Testis (tissue), 3 donors: Measurements from ENCODE around the gene GRIK4. TPM values are rescaled to one million over a fixed set of nuclear protein-coding genes. Genes with fewer than 3 reads are reported as not detected.

Experiments used
- DNase-seq: peaks from one replicate; pipeline ENCODE4 v3.0.0-alpha.2; 2019
- H3K27ac ChIP-seq, 2 donors: fragments of 200-600 bp; sonication (generic); one replicate each; pipeline ENCODE4 v1.5.1; 2019
- H3K27me3 ChIP-seq: fragments of 200-600 bp; sonication (generic); one replicate; pipeline ENCODE4 v1.5.1; 2019
- H3K36me3 ChIP-seq: fragments of 200-600 bp; sonication (generic); one replicate; pipeline ENCODE4 v1.5.1; 2017; ENCODE audit warnings: low read depth; ENCODE audit errors: missing control alignments
- H3K4me1 ChIP-seq: fragments of 200-600 bp; sonication (generic); one replicate; pipeline ENCODE4 v1.5.1; 2019
- H3K4me3 ChIP-seq, 2 donors: fragments of 200-600 bp; sonication (generic); one replicate each; pipeline ENCODE4 v1.5.1; 2017 to 2019
- H3K9me3 ChIP-seq: fragments of 200-600 bp; sonication (generic); one replicate; pipeline ENCODE4 v1.5.1; 2017
- POLR2A ChIP-seq: fragments of 450-650 bp; IDR thresholded peaks from one replicate; pipeline ENCODE4 v1.6.1; 2017; ENCODE audit warnings: antibody characterized with exemption, mild to moderate bottlenecking, moderate library complexity
- WGBS, 2 donors: methylation state at CpG; one replicate each; pipeline ENCODE4 v1.1.5; 2018; 5-methylcytosine and 5-hydroxymethylcytosine counted together
- intact Hi-C: fragments of 100-400 bp; cut with DNase I; formaldehyde crosslinking; loops from one replicate; pipeline ENCODE4 v1.15.1; 2023; ENCODE audit warnings: low total_unique reads
- polyA plus RNA-seq: library from polyadenylated mRNA; stranded (reverse); fragments of 350-450 nt; fragmentation: Illumina TruSeq; extraction: RNeasy Lipid Tissue Mini Kit (QIAGEN cat#74804); gene quantifications from one replicate; pipeline ENCODE4 v1.2.3, GENCODE V29; 2014; ENCODE audit warnings: low read depth, low replicate concordance; ENCODE audit not compliant: insufficient read depth
- total RNA-seq, 2 donors: library from RNA; depleted of rRNA; stranded (reverse); fragments of >200 nt; gene quantifications; one replicate each; pipeline ENCODE4 v1.2.3, GENCODE V29; 2016
- TF ChIP-seq, protein P1 (sequence below), 3 experiments: fragments of 450-650 bp in 2 of 3; fragments of 200-600 bp in 1 of 3; sonication (generic) in 1 of 3; IDR thresholded peaks; one replicate each; pipeline ENCODE4 v1.5.1; 2016 to 2019; ENCODE audit warnings: antibody characterized with exemption in 3 of 3, mild to moderate bottlenecking in 2 of 3, moderate library complexity in 1 of 3

Gene GRIK4
- total and polyA plus RNA-seq, 3 donors from 2014 or later = 2.6 to 3.0 (median 2.6) TPM

DNA sequence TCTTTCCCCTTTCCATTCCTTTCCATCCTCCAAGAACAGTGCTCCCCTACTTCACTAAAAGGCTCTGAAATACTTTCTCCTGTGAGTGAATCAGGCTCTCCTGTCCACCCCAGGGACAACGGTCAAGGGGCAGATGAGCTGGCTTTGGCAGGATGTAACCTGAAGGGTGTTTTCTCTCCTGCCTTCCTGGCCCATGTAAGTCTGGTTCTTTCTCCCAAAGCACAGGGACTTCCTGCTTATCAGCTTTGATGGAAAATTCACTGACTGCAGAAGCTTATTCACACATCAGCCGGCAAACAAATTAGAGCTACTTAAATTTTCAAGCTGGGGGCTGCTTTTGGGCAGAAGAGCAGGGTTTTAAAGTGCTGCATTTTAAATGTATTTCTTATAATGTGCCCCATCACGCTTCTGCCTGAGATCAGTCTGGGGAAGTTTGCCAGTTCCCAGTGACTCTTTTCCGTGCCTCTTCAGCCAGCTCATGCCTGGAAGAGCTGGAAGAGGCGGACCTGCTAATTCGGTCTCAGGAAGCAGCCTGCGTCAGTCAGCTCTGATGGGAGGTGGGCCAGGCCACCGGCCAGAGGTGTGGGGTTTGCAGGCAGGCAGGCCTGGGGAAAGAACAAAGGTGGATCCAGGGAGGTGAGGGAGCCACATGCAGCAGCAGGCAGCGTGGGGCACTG is 372.0 kb downstream of the GRIK4 start:
- Histone ChIP-seq H3K36me3 (no peaks in the 10 kb centered on the region), H3K27ac (no peak overlapping the region), H3K4me1 (peaks cover 30% of the 10 kb centered on the region), H3K9me3 (no peaks in the 10 kb centered on the region), H3K4me3 (no peak overlapping the region), H3K27me3 (no peaks in the 10 kb centered on the region)
- TF ChIP-seq, protein P1, sequence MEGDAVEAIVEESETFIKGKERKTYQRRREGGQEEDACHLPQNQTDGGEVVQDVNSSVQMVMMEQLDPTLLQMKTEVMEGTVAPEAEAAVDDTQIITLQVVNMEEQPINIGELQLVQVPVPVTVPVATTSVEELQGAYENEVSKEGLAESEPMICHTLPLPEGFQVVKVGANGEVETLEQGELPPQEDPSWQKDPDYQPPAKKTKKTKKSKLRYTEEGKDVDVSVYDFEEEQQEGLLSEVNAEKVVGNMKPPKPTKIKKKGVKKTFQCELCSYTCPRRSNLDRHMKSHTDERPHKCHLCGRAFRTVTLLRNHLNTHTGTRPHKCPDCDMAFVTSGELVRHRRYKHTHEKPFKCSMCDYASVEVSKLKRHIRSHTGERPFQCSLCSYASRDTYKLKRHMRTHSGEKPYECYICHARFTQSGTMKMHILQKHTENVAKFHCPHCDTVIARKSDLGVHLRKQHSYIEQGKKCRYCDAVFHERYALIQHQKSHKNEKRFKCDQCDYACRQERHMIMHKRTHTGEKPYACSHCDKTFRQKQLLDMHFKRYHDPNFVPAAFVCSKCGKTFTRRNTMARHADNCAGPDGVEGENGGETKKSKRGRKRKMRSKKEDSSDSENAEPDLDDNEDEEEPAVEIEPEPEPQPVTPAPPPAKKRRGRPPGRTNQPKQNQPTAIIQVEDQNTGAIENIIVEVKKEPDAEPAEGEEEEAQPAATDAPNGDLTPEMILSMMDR (IDR thresholded peaks at IDR 0.05) = no peak
- TF ChIP-seq POLR2A = no peak
- 56 to 61% methylated on average over 9 of the region's 9 CpGs for WGBS, 2 donors
- intact Hi-C loops = no loop called here
- DNase-seq = peak; percentile 21

DNA sequence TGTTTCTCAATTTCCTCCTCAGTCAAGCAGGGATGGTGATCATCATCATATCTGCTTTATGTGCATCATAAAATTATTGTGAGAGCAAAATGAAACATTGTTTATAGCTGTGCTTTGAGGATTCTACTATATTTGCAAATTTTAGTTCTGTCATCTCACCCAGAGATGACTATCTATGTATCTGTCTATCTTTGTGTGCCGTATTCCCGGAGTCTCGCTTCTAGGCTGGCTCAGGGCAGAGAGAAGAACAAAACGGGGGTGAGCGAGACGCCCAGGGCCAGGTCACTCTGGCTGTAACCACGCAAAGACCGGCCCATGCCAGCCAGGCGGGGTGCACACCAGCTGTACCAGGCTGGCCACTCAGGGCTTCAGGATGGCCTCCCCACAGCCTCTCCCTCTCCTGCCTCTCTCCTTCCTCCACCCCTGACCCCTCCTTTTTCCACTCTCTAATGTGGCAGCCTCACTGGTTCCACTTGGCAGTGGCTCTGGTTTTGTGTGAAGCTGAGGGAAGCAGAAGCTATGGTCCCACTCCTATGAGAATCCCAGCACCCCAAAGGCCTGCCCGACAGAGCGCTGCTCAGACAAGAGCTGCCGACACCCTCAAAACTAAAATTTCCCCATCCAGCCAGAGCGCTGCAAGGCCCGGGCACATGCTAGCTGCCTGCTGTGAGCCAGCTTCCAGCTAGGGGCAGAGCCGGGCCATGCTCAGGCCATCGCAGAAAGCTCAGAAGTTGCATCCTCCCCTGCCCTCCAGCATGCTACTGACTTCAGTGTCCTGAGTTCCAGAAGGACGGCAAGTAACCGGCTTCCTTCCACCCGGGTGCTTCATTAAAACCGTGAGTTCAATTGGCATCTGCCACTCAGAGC is 372.8 kb downstream of the GRIK4 start:
- Histone ChIP-seq H3K27ac (no peak overlapping the region), H3K4me3 (no peak overlapping the region), H3K27me3 (no peaks in the 10 kb centered on the region), H3K4me1 (peaks cover 30% of the 10 kb centered on the region), H3K36me3 (no peaks in the 10 kb centered on the region), H3K9me3 (no peaks in the 10 kb centered on the region)
- intact Hi-C loops = no loop called here
- TF ChIP-seq, protein P1 (IDR thresholded peaks at IDR 0.05) = no peak
- no peak for TF ChIP-seq POLR2A
- no peak for DNase-seq
- 89 to 93% methylated on average over 19 to 20 of the region's 20 CpGs for WGBS, 2 donors

DNA sequence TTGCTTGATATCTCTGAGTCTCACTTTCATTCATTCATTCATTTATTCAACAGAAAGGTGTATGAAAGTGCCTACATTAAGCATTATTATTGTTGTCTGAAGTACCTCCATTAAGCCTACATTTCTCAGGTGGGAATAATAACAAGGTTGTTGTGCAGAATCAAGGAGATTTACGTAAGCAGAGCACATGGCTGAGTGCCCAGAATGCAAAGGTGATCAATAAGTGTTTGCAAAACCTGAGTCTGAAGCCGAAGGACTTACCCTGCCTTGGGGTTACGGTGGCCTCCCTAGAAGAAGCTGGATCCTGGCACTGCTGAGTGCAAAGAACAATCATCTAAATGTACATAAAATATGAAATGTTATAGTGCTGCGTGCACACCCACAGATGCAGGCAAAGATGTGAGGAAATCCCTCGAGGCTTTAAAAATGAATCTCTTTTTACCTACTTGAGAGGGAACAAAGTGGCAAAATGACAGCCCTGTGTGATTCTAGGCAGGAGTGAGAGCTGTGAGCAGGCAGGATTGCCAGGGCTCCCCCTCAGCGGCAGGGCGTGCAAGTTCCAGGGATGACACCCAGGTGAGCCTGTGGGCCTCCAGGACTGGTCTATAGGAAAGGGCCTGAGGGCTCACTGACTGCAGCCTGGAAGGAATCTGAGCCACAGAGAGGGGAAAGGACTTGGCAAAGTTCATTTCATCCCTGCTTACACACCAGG is 379.2 kb downstream of the GRIK4 start:
- H3K9me3 ChIP-seq = no peaks in the 10 kb centered on the region
- 90 to 92% methylated on average over 7 of the region's 7 CpGs for WGBS, 2 donors
- H3K4me3 ChIP-seq = no peak overlapping the region
- intact Hi-C loops = no loop called here
- no peaks in the 10 kb centered on the region for H3K36me3 ChIP-seq
- no peaks in the 10 kb centered on the region for H3K27me3 ChIP-seq
- no peak for DNase-seq
- no peak overlapping the region for H3K27ac ChIP-seq
- TF ChIP-seq, protein P1 (IDR thresholded peaks at IDR 0.05) = no peak
- TF ChIP-seq POLR2A = no peak
- H3K4me1 ChIP-seq = no peaks in the 10 kb centered on the region

DNA sequence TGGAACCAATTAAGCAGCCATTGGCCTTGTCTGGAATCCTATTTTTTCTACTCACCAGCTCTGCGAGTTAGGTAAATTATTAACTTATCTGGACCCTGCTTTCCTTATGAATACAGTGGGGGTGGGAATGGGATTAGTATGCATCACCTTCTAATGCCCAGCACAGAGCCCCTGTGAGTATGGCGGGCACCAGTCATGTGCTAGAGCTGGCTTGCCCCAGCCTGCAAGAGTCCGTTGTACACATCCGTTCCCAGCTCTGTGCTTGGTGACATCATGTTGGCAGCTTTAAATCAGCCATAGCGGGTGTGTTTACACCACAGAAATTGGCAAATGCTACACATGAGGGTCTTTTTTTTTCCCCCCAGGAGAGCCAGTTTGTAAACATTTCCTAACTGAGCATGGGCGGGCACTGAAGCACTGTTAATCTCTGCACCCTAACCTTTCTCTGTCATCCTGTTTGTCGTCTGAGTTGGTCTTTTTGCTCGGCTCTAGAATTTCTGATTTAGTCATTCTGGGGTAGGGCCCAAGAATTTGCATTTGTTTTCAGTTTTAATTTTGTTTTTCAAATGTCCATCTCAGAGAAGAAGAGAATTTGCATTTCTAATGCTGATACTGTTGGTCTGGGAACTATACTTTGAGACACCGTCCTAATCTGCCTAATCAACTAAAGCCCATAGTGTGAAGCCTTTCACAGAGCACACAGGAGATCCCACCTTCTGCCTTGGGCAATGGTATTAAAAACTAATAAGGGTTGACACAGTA is 382.1 kb downstream of the GRIK4 start:
- no peak overlapping the region for H3K27ac ChIP-seq
- H3K27me3 ChIP-seq = no peaks in the 10 kb centered on the region
- H3K9me3 ChIP-seq = no peaks in the 10 kb centered on the region
- no peaks in the 10 kb centered on the region for H3K36me3 ChIP-seq
- no peak for DNase-seq
- no peaks in the 10 kb centered on the region for H3K4me1 ChIP-seq
- intact Hi-C loops = no loop called here
- WGBS, 2 donors = 90 to 93% methylated on average over 9 of the region's 9 CpGs
- no peak overlapping the region for H3K4me3 ChIP-seq
- TF ChIP-seq, protein P1 (IDR thresholded peaks at IDR 0.05) = no peak
- TF ChIP-seq POLR2A = no peak
